Mammary epithelial cell (primary cell): ENCODE data around the gene CTAGE9.

Source experiments
- EZH2 ChIP-seq: IDR thresholded peaks from 2 replicates; pipeline ENCODE4 v1.6.1; 2012; ENCODE audit warnings: low read length, inconsistent platforms, borderline replicate concordance
- TF ChIP-seq, protein P1 (sequence below), 2 donors: IDR thresholded peaks in 1 of 2; conservative IDR thresholded peaks in 1 of 2; 2 replicates each; pipeline ENCODE4 v1.5.1; 2011 to 2012; ENCODE audit warnings: inconsistent platforms in 2 of 2, low read length in 2 of 2, mild to moderate bottlenecking in 2 of 2, control low read depth in 1 of 2, low read depth in 1 of 2; ENCODE audit not compliant: insufficient read depth in 1 of 2; ENCODE audit errors: extremely low read depth in 1 of 2

DNA sequence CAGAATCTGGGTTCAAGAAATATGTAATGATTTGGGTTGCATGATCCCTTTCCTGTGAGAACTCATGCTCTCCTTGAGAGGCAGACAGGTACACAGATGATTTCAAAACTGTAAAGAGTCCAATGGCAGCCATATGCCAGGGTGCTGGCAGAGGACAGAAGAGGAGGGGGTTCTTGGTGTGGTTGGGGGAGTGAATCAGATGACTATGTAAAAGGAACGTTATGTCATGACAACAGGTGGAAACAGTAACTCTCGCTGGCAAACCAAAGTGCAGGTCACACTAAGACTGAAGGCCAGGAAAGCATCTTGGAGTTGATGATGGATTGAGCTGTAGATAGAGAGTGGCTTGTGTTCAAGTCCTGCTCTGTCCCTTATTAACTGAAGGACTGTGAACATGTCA, 29.9 kb downstream of the CTAGE9 start:
- no peak for TF ChIP-seq EZH2
- TF ChIP-seq, protein P1, sequence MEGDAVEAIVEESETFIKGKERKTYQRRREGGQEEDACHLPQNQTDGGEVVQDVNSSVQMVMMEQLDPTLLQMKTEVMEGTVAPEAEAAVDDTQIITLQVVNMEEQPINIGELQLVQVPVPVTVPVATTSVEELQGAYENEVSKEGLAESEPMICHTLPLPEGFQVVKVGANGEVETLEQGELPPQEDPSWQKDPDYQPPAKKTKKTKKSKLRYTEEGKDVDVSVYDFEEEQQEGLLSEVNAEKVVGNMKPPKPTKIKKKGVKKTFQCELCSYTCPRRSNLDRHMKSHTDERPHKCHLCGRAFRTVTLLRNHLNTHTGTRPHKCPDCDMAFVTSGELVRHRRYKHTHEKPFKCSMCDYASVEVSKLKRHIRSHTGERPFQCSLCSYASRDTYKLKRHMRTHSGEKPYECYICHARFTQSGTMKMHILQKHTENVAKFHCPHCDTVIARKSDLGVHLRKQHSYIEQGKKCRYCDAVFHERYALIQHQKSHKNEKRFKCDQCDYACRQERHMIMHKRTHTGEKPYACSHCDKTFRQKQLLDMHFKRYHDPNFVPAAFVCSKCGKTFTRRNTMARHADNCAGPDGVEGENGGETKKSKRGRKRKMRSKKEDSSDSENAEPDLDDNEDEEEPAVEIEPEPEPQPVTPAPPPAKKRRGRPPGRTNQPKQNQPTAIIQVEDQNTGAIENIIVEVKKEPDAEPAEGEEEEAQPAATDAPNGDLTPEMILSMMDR (conservative IDR thresholded peaks at IDR 0.05 in 1 of 2, IDR thresholded peaks at IDR 0.05 in 1 of 2; ENCODE audit: extremely low read depth in 1 of 2, insufficient read depth in 1 of 2, low read depth in 1 of 2, low read length in 2 of 2) = no peak
